IPS-20b (cell line): ENCODE measurements around the gene FOXRED2.
A peak's percentile ranks its signal among the peaks of the same experiment; 100 is the strongest.

Experiments used
- H3K27ac ChIP-seq: one replicate; pipeline ENCODE4 v1.5.1; 2013; ENCODE audit warnings: low read length
- H3K27me3 ChIP-seq: 2 replicates; pipeline ENCODE4 v1.6.1; 2013; ENCODE audit warnings: mild to moderate bottlenecking, low read length, inconsistent platforms; ENCODE audit not compliant: insufficient read depth
- H3K36me3 ChIP-seq: 2 replicates; pipeline ENCODE4 v1.6.1; 2013; ENCODE audit warnings: low read depth, mild to moderate bottlenecking, inconsistent platforms, low read length, moderate library complexity; ENCODE audit not compliant: insufficient read depth
- H3K4me1 ChIP-seq: 2 replicates; pipeline ENCODE4 v1.6.1; 2013; ENCODE audit warnings: mild to moderate bottlenecking, control low read depth, inconsistent platforms, low read length, moderate library complexity; ENCODE audit not compliant: insufficient read depth
- H3K4me3 ChIP-seq: 2 replicates; pipeline ENCODE4 v1.5.1; 2013; ENCODE audit warnings: mild to moderate bottlenecking, low read length, inconsistent platforms
- H3K9ac ChIP-seq: 2 replicates; pipeline ENCODE4 v1.6.1; 2013; ENCODE audit warnings: low read depth, mild to moderate bottlenecking, inconsistent platforms, low read length, moderate library complexity
- H3K9me3 ChIP-seq: 2 replicates; pipeline ENCODE4 v1.6.1; 2013; ENCODE audit warnings: mild to moderate bottlenecking, low read depth, low read length, inconsistent platforms; ENCODE audit not compliant: insufficient read depth

Gene FOXRED2

DNA sequence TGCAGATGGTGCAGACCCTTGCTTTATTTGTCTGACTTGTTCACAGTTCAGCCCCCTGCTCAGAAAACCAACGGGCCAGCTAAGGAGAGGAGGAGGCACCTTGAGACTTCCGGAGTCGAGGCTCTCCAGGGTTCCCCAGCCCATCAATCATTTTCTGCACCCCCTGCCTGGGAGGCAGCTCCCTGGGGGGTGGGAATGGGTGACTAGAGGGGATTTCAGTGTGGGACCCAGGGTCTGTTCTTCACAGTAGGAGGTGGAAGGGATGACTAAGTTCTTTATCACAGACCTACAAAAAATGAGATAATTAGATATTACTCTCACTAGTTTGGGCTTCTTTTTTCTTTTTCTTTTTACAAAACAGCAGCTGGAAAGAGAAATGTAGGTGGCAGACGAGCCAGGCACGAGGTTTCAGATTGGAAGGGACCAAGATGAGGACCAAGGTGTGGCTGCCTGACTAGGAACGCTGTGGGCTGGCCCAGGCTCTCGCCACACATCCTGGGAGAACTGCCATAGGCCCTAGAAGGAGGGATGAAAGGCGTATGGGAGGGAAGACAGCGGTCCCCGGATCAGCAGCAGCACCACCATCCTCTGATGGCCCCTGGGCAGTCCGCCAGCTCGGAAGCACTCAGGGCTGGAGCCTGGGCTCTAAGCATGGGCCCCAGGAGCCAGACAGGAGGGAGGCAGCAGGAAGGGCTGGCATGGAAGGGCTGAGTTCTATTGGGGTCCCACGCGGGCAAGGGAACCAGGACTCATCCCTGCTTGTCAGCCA lies 39.6 kb downstream of the FOXRED2 start:
- H3K4me1 ChIP-seq = peaks cover 2% of the 10 kb centered on the region; the same call in 1 of the 2 replicates
- H3K9me3 ChIP-seq = no peaks in the 10 kb centered on the region
- H3K27ac ChIP-seq = no peak overlapping the region
- no peak overlapping the region for H3K4me3 ChIP-seq
- no peaks in the 10 kb centered on the region for H3K27me3 ChIP-seq
- H3K9ac ChIP-seq = no peak overlapping the region
- H3K36me3 ChIP-seq = peaks cover 17% of the 10 kb centered on the region; the same call in 1 of the 2 replicates

DNA sequence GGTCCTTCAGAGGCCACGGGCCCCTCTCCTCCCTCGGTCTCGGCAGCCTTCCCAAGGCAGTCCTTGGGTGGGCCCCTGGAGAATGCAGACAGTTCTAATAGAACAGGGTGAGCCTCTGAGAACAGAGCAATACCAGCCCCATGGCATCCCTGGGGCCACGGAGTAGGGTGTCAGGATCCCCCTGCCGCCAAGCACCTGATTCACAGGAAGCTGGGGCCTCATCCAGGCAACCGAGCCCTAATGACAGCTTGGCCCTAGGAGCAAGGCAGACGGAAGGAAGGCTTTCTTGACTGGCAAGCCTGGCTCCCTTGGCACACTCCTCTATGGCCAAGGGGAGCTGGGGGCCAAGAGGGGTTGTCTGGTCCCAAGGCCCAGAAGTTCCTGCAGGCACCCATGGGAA lies 40.6 kb downstream of the FOXRED2 start:
- peaks cover 15% of the 10 kb centered on the region; the same call in 1 of the 2 replicates for H3K36me3 ChIP-seq
- H3K27ac ChIP-seq = no peak overlapping the region
- no peaks in the 10 kb centered on the region for H3K9me3 ChIP-seq
- no peak overlapping the region for H3K4me3 ChIP-seq
- no peak overlapping the region for H3K9ac ChIP-seq
- H3K4me1 ChIP-seq = peaks cover 9% of the 10 kb centered on the region; the same call in 1 of the 2 replicates
- H3K27me3 ChIP-seq = no peaks in the 10 kb centered on the region

DNA sequence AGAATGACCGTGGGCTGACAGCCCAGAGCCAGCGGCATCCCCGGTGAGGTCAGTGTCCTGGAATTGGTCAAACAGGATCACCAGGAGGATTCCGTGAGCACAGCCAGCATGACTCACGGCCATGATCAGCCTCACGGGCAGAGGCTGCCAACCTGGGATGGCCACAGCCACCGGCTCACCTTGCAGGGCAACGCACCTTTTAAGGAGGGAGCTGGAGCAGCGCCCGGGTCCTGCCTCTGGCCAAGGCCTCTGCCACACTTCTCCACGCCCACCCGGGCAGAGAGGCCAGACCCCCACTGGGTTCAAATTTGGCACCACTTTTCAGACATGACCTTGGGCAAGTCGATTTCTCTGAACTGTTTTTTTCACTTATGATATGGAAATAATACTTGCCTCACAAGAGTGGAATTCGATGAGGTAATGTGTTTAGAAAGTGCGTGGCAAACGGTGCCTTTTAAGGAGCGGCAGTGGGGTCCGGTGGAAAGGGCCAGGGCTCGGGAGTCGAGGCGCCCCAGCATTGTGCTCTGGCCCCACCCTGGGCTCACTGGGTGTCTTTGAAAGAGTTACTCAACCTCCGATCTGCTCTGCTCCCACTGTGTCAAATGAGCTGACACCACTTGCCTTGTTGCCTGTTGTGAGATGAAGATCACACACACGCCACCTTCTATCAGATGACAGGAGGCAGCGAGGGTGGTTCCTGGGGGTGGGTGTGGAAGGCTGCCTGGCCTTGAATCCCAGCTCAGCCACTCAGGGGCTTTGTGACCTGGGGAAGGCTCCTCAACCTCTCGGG lies 41.4 kb downstream of the FOXRED2 start:
- Histone ChIP-seq H3K9me3 (no peaks in the 10 kb centered on the region), H3K27ac (no peak overlapping the region), H3K4me1 (peaks cover 9% of the 10 kb centered on the region; the same call in 1 of the 2 replicates), H3K36me3 (peaks cover 9% of the 10 kb centered on the region; the same call in 1 of the 2 replicates), H3K27me3 (no peaks in the 10 kb centered on the region), H3K4me3 (no peak overlapping the region), H3K9ac (no peak overlapping the region)

DNA sequence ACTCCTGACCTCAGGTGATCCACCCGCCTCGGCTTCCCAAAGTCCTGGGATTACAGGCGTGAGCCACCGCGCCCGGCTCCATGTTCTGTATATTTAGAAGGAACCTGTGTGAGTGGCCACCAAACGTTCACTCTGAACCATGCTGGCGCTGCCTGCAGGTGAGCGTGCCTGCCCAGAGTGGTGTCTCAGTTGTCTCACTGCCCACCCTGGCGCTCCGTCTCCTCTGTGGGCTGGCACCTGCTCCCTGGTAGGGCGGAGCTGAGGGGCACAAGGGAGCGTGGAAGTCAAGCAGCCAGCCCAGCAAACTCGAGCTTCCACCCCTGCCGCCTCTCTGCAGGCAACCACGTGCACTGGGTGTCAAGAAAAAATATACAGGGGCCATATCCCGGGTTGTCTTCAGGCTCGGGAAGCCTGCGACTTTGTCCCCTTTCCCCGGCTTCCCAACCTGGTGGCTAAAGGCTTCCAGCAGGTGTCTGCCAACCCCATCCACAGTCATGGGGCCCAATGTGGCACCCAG lies 42.1 kb downstream of the FOXRED2 start:
- Histone ChIP-seq H3K27ac (no peak overlapping the region), H3K36me3 (peaks cover 9% of the 10 kb centered on the region; the same call in 1 of the 2 replicates), H3K9ac (no peak overlapping the region), H3K9me3 (no peaks in the 10 kb centered on the region), H3K27me3 (no peaks in the 10 kb centered on the region), H3K4me3 (no peak overlapping the region), H3K4me1 (peaks cover 9% of the 10 kb centered on the region; the same call in 1 of the 2 replicates)

DNA sequence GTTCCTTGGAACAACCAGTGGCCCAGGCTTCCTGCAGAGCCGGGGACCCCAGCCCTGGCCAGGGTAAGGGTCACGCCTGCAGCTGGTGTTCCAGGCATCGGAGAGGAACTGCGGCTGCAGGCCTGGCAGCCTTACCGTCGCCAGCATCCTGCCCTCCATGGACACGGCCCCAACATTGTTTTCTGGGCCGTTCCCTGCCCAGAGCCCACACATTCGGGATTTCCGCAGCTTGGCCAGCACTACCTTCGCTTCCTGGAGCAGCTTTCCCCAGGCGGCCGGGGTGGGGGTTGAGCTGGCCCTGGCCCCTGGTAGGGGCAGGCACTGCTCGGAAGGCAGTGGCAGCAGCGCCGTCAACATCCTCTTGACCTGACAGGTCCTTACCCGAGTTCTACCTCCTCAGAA lies 43.1 kb downstream of the FOXRED2 start:
- H3K9ac ChIP-seq = no peak overlapping the region
- no peak overlapping the region for H3K4me3 ChIP-seq
- H3K27ac ChIP-seq = no peak overlapping the region
- H3K36me3 ChIP-seq = peaks cover 5% of the 10 kb centered on the region; the same call in 1 of the 2 replicates
- H3K4me1 ChIP-seq = peaks cover 9% of the 10 kb centered on the region; the same call in 1 of the 2 replicates
- H3K27me3 ChIP-seq = no peaks in the 10 kb centered on the region
- no peaks in the 10 kb centered on the region for H3K9me3 ChIP-seq

DNA sequence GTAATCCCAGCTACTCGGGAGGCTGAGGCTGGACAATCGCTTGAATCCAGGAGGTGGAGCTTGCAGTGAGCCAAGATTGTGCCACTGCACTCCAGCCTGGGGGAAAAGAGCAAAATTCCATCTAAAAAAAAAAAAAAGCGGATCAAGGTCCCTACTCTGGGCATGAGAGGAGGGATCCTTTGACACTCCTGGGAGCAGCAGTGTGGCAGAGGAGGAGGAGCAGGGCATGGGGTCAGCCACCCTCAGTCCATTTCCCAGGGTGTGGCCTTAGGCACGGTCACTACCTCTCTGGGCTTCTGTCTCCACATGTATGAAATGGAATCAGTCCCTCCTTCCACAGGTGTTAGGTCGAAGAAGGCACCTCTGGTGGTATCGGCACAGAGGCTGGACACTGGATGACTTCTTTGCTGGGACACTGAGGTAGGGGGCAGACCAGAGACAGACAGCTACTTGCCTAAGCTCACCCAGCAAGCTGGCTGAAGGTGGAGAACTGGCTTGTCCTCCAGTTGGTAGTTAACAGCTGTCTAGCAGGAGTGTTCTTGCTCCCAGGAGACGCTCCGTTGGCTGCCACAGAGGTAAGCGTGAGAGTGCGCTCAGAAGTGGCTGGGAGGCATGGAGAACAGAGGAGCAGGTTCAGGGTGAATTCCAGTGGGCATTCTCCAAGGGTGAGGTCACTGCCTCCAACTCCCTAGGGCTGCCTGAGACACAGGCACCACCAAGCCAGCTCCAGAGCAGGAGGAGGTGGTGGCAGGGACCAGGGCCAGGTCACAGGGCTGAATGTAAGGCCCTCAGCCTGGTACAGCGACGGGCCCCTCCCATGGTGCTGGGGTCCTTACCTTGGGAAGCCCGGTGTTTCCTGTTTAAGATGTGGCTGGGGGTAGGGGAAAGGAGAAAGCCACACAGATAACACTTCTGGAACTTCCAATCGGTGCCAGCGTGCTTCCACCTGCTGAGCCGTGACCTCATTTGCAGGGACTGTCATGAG lies 44.9 kb downstream of the FOXRED2 start:
- peaks cover 9% of the 10 kb centered on the region; the same call in 1 of the 2 replicates for H3K4me1 ChIP-seq
- H3K27me3 ChIP-seq = no peaks in the 10 kb centered on the region
- H3K9ac ChIP-seq = peak overlapping the region; percentile 42; the same call in 1 of the 2 replicates
- H3K4me3 ChIP-seq = no peak overlapping the region
- no peaks in the 10 kb centered on the region for H3K9me3 ChIP-seq
- peaks cover 4% of the 10 kb centered on the region; the same call in 1 of the 2 replicates for H3K36me3 ChIP-seq
- no peak overlapping the region for H3K27ac ChIP-seq

DNA sequence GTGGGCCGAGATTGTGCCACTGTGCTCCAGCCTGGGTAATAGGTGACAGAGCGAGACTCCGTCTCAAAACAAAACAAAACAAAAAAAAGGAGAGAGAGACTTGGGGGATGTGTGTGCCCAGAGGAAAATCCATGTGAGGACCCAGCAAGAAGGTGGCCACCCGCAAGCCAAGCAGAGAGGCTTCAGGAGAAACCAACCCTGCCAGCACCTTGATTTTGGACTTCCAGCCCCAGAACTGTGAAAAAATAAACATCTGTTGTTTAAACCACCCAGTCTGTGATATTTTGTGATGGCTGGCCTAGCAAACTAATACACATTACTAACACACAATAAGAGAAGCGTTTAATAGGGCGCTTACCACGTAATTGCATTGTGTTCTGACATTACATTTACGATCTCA lies 46.6 kb downstream of the FOXRED2 start:
- Histone ChIP-seq H3K9ac (no peak overlapping the region), H3K4me3 (no peak overlapping the region), H3K4me1 (peaks cover 17% of the 10 kb centered on the region), H3K9me3 (no peaks in the 10 kb centered on the region), H3K27ac (no peak overlapping the region), H3K36me3 (no peaks in the 10 kb centered on the region), H3K27me3 (no peaks in the 10 kb centered on the region)

DNA sequence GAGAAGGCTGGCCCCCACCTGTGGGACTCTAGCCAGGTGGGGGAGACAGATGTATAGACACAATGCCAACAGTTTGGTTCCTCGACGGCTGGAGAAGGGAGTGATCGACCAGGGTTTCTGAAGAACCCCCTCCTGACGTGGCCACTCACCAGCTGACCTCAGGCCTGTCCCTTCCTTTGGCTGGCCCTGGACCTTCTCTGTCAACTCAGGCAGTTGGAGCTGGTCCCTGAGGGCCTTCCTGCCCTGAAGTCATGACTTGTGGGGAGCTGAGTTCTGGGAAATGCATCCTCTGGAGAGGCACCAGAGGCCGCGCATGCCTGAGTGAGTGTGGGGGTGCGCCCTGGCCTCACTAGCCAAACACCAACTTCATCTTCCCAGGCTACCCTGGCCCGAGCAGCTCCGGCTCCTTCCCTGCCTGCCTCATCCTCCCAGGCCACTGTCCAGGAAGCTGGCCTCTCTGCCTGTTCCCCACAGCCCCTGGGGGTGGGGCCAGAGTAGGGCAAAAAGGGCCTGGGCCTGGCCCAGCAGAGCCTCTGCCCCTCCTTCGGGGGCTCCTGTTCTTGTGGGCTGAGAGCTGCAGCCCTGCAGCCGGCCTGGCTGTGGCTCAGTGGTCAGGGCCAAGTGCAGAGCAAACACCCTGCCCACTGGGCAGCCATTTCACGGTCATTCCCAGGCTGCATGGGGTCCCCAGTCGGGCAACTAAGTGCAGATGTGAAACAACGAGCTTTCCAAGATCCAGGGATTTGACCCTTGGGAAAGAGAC lies 49.0 kb downstream of the FOXRED2 start:
- H3K4me1 ChIP-seq = peaks cover 17% of the 10 kb centered on the region
- no peaks in the 10 kb centered on the region for H3K9me3 ChIP-seq
- H3K9ac ChIP-seq = peak overlapping the region; percentile 10; the same call in 1 of the 2 replicates
- no peak overlapping the region for H3K4me3 ChIP-seq
- H3K36me3 ChIP-seq = no peaks in the 10 kb centered on the region
- no peaks in the 10 kb centered on the region for H3K27me3 ChIP-seq
- no peak overlapping the region for H3K27ac ChIP-seq

DNA sequence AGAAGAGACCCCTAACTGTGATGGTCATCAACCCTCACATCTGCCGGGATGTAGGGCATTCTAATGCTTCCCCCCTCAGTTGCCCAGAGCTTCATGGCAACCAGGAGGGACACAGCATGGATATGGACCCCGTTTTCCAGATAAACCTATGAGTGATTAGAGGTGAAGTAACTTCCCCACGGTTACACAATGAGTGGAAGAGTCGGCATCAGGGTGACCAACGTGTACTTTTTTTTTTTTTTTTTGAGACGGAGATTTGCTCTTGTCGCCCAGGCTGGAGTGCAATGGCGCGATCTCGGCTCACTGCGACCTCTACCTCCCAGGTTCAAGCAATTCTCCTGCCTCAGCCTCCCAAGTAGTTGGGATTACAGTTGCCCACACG lies 50.4 kb downstream of the FOXRED2 start:
- Histone ChIP-seq H3K27ac (no peak overlapping the region), H3K27me3 (no peaks in the 10 kb centered on the region), H3K9ac (no peak overlapping the region), H3K9me3 (no peaks in the 10 kb centered on the region), H3K4me3 (no peak overlapping the region), H3K4me1 (peaks cover 11% of the 10 kb centered on the region), H3K36me3 (no peaks in the 10 kb centered on the region)

DNA sequence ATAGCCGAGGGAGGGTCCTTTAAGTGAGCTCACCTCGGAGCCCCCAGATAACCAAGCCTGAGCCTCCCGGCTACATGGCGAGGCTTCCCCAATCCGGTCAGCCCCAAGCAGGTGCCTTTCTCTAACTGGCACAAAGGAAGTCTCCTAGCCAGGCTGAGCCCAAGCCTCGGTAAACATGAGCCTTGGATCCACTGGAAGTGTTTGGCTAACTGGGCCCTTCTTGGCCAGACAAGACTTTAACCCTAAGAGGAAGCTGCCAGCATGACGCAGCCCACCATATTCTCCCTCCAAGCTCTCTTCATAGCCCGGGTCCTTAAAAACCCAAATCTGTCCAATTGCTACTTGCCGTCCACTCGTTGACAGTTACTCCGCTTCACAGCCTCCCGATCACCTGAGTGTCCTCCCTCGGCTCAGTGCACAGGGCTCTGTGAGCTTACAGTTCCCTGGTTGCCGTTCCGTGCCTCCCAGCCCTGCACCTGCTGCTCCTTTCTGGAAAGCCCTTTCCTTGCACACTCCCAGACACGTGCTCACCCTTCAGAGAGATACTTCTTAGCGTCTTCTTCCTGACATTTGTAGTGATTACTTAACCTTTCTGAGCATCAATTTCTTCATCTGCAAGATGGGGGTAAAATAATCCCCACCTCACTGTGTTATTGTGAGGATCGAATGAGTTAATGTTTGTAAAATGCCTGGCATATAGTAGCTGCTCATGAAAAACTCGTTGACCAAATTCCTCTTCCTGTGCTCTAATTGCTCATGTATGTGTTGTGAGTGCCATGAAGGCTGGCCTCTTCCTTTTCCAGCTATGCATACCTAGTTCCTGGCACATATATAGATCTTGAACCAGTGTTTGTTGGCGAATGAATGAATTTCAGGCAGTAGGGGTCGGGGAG lies 51.0 kb downstream of the FOXRED2 start:
- peaks cover 12% of the 10 kb centered on the region for H3K4me1 ChIP-seq
- no peaks in the 10 kb centered on the region for H3K9me3 ChIP-seq
- H3K36me3 ChIP-seq = no peaks in the 10 kb centered on the region
- peak overlapping the region; percentile 86 for H3K9ac ChIP-seq
- H3K27me3 ChIP-seq = no peaks in the 10 kb centered on the region
- peak overlapping the region; percentile 66; the same call in 1 of the 2 replicates for H3K4me3 ChIP-seq
- peak overlapping the region; percentile 85 for H3K27ac ChIP-seq
